K562 (cell line): ENCODE results near the gene SLC37A3. TPM values are rescaled to one million over a fixed set of nuclear protein-coding genes. Genes with fewer than 3 reads are reported as not detected.

Source experiments
- ARID4B ChIP-seq: sonication (generic); formaldehyde crosslinking; IDR thresholded peaks from 2 replicates; pipeline ENCODE4 v1.8.0; 2022; ENCODE audit warnings: mild to moderate bottlenecking, missing genetic modification reagents
- CBFB ChIP-seq: sonication (generic); formaldehyde crosslinking; IDR thresholded peaks from 2 replicates; pipeline ENCODE4 v1.4.0; 2020; ENCODE audit warnings: mild to moderate bottlenecking, missing genetic modification reagents
- CBX2 ChIP-seq: fragments of 200-600 bp; sonication (generic); IDR thresholded peaks from one replicate; pipeline ENCODE4 v1.6.1; 2012; ENCODE audit warnings: mild to moderate bottlenecking, low read length, inconsistent platforms; ENCODE audit not compliant: insufficient read depth, poor library complexity, severe bottlenecking
- CBX3 ChIP-seq, 2 experiments: IDR thresholded peaks; 1 replicate in 1 of 2; 2 replicates in 1 of 2; pipeline ENCODE4 v1.6.1; 2012; ENCODE audit warnings: inconsistent platforms in 2 of 2, low read length in 2 of 2, borderline replicate concordance in 1 of 2, control low read depth in 1 of 2
- CREB3L1 ChIP-seq: fragments of 450-650 bp; IDR thresholded peaks from 2 replicates; pipeline ENCODE4 v1.6.1; 2014; ENCODE audit warnings: low read depth, mild to moderate bottlenecking, moderate library complexity, borderline replicate concordance
- SIN3B ChIP-seq: fragments of 450-650 bp; IDR thresholded peaks from 2 replicates; pipeline ENCODE4 v1.6.1; 2017; ENCODE audit warnings: low read depth, mild to moderate bottlenecking, moderate library complexity
- SMARCA5 ChIP-seq: fragments of 450-650 bp; IDR thresholded peaks from 2 replicates; pipeline ENCODE4 v1.6.1; 2016
- XRCC3 ChIP-seq: fragments of 450-650 bp; IDR thresholded peaks from 2 replicates; pipeline ENCODE4 v1.6.1; 2017; ENCODE audit warnings: mild to moderate bottlenecking, moderate library complexity
- ZNF282 ChIP-seq: sonication (generic); formaldehyde crosslinking; IDR thresholded peaks from 2 replicates; pipeline ENCODE4 v1.8.1; 2023; ENCODE audit warnings: missing genetic modification reagents
- polyA plus RNA-seq, 8 experiments: library from polyadenylated mRNA; depleted of rRNA in 4 of 8; stranded (reverse) in 5 of 8; unstranded in 3 of 8; fragments of >200 nt; fragmentation: Nextera tagmentation in 2 of 8; fragmentation: Illumina TruSeq in 1 of 8; extraction: Ambion mirVana in 2 of 8; extraction: Trizol in 1 of 8; gene quantifications; 2 replicates each; pipeline versions ENCODE4 v1.2.1 to v1.2.3, GENCODE V29; 2011 to 2014; ENCODE audit warnings: inconsistent platforms in 1 of 8, missing spikeins in 1 of 8
- total RNA-seq, 7 experiments: library from RNA; depleted of rRNA in 6 of 7; stranded (reverse); fragments of >200 nt in 6 of 7; fragmentation: Illumina TruSeq in 2 of 7; extraction: Trizol in 2 of 7; gene quantifications; 2 replicates each; pipeline versions ENCODE4 v1.2.1 to v1.2.3, GENCODE V29; 2011 to 2021; ENCODE audit warnings: low replicate concordance in 1 of 7
- TF ChIP-seq, protein P1 (sequence below): fragments of 250-450 bp; sonication (Bioruptor Pico); IDR thresholded peaks from 2 replicates; pipeline ENCODE4 v1.5.0; 2022; ENCODE audit warnings: mild to moderate bottlenecking
- TF ChIP-seq, protein P2 (sequence below): fragments of 450-650 bp; IDR thresholded peaks from 2 replicates; pipeline ENCODE4 v1.6.1; 2018; ENCODE audit not compliant: partially characterized antibody
- TF ChIP-seq, protein P3 (sequence below): sonication (generic); formaldehyde crosslinking; IDR thresholded peaks from 2 replicates; pipeline ENCODE4 v1.8.0; 2022; ENCODE audit warnings: missing genetic modification reagents, mild to moderate bottlenecking, borderline replicate concordance
- TF ChIP-seq, protein P4 (sequence below): fragments of 250-450 bp; sonication (Bioruptor Pico); IDR thresholded peaks from 2 replicates; pipeline ENCODE4 v1.4.0; 2020; ENCODE audit warnings: mild to moderate bottlenecking, moderate library complexity

SLC37A3 gene
- total and polyA plus RNA-seq, 9 of the 15 experiments (the other 6 are each of a cell fraction or from before 2014, with no cell fraction given), result 11.7 to 59.1 (median 26.8) TPM

DNA sequence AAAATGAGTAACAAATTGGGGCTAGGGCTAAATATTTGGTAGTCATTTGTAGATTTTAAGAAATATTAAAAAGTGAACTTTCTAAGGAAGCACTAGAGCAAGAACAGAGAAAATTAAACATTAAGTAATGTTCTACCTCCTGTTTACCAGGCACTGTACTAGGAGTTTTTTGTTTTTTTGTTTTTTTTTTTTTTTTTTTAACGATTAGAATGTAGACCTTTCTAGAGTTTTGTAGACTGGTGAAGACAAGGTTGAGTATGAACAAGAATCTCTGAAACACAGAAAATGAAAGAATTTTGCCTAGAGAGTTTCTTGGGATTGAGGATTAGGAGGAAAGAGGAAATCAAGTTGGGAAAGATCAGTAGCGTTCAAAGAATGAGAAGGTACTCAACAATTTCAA is 73.6 kb downstream of the SLC37A3 start (continued):
- TF ChIP-seq CREB3L1 (no peak), XRCC3 (no peak), CBFB (CRISPR knock-in tag) (no peak), ARID4B (CRISPR knock-in tag) (no peak), SIN3B (no peak), CBX2 (no peak), SMARCA5 (peak; percentile 61; the same call in 1 of the 2 replicates), CBX3 (IDR thresholded peaks at IDR 0.05; ENCODE audit: borderline replicate concordance in 1 of 2, low read length in 2 of 2) (0 out of 3 replicates have a peak, but pooled peaks of 1 of the 2 experiments have one; percentile 9), ZNF282 (no peak)
- TF ChIP-seq, protein P1, sequence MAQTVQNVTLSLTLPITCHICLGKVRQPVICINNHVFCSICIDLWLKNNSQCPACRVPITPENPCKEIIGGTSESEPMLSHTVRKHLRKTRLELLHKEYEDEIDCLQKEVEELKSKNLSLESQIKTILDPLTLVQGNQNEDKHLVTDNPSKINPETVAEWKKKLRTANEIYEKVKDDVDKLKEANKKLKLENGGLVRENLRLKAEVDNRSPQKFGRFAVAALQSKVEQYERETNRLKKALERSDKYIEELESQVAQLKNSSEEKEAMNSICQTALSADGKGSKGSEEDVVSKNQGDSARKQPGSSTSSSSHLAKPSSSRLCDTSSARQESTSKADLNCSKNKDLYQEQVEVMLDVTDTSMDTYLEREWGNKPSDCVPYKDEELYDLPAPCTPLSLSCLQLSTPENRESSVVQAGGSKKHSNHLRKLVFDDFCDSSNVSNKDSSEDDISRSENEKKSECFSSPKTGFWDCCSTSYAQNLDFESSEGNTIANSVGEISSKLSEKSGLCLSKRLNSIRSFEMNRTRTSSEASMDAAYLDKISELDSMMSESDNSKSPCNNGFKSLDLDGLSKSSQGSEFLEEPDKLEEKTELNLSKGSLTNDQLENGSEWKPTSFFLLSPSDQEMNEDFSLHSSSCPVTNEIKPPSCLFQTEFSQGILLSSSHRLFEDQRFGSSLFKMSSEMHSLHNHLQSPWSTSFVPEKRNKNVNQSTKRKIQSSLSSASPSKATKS (CRISPR knock-in tag), result no peak
- TF ChIP-seq, protein P2, sequence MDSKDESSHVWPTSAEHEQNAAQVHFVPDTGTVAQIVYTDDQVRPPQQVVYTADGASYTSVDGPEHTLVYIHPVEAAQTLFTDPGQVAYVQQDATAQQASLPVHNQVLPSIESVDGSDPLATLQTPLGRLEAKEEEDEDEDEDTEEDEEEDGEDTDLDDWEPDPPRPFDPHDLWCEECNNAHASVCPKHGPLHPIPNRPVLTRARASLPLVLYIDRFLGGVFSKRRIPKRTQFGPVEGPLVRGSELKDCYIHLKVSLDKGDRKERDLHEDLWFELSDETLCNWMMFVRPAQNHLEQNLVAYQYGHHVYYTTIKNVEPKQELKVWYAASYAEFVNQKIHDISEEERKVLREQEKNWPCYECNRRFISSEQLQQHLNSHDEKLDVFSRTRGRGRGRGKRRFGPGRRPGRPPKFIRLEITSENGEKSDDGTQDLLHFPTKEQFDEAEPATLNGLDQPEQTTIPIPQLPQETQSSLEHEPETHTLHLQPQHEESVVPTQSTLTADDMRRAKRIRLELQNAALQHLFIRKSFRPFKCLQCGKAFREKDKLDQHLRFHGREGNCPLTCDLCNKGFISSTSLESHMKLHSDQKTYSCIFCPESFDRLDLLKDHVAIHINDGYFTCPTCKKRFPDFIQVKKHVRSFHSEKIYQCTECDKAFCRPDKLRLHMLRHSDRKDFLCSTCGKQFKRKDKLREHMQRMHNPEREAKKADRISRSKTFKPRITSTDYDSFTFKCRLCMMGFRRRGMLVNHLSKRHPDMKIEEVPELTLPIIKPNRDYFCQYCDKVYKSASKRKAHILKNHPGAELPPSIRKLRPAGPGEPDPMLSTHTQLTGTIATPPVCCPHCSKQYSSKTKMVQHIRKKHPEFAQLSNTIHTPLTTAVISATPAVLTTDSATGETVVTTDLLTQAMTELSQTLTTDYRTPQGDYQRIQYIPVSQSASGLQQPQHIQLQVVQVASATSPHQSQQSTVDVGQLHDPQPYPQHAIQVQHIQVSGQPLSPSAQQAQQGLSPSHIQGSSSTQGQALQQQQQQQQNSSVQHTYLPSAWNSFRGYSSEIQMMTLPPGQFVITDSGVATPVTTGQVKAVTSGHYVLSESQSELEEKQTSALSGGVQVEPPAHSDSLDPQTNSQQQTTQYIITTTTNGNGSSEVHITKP, result no peak
- TF ChIP-seq, protein P3, sequence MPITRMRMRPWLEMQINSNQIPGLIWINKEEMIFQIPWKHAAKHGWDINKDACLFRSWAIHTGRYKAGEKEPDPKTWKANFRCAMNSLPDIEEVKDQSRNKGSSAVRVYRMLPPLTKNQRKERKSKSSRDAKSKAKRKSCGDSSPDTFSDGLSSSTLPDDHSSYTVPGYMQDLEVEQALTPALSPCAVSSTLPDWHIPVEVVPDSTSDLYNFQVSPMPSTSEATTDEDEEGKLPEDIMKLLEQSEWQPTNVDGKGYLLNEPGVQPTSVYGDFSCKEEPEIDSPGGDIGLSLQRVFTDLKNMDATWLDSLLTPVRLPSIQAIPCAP (CRISPR knock-in tag), result no peak
- TF ChIP-seq, protein P4, sequence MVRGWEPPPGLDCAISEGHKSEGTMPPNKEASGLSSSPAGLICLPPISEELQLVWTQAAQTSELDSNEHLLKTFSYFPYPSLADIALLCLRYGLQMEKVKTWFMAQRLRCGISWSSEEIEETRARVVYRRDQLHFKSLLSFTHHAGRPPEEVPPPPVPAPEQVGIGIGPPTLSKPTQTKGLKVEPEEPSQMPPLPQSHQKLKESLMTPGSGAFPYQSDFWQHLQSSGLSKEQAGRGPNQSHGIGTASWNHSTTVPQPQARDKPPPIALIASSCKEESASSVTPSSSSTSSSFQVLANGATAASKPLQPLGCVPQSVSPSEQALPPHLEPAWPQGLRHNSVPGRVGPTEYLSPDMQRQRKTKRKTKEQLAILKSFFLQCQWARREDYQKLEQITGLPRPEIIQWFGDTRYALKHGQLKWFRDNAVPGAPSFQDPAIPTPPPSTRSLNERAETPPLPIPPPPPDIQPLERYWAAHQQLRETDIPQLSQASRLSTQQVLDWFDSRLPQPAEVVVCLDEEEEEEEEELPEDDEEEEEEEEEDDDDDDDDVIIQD, result no peak
